Transverse colon (tissue), 3 donors: ENCODE measurements around the gene AIG1.

ENCODE experiments used
- CTCF ChIP-seq, 5 experiments: fragments of 200-600 bp in 3 of 5; fragments of 450-650 bp in 2 of 5; sonication (generic) in 3 of 5; IDR thresholded peaks; 1 replicate in 2 of 5; 2 replicates in 3 of 5; pipeline ENCODE4 v1.5.1; 2016 to 2017; ENCODE audit warnings: antibody characterized with exemption in 5 of 5, inconsistent platforms in 3 of 5, mild to moderate bottlenecking in 2 of 5, moderate library complexity in 1 of 5
- EP300 ChIP-seq: sonication (generic); formaldehyde crosslinking; IDR thresholded peaks from one replicate; pipeline ENCODE4 v1.6.1; 2017; ENCODE audit warnings: antibody characterized with exemption, low read depth
- POLR2A ChIP-seq: fragments of 450-650 bp; IDR thresholded peaks from one replicate; pipeline ENCODE4 v1.6.1; 2016; ENCODE audit warnings: antibody characterized with exemption, mild to moderate bottlenecking, moderate library complexity

GRCh38 chr6:143014764-143015163, 45.9 kb upstream of the AIG1 start:
- no peak for TF ChIP-seq CTCF (IDR thresholded peaks at IDR 0.05)
- TF ChIP-seq EP300: no peak
- no peak for TF ChIP-seq POLR2A
